Right lobe of liver (tissue), 6 donors: ENCODE results near the gene SLC26A3. TPM values are rescaled to one million over a fixed set of nuclear protein-coding genes. Genes with fewer than 3 reads are reported as not detected.

Experiments
- ATAC-seq, 4 donors: fragments of 200-7000 bp; cut with Tn5 transposase; one replicate each; pipeline ENCODE4 v1.9.1; 2020; ENCODE audit warnings: mild to moderate bottlenecking in 4 of 4, moderate library complexity in 4 of 4
- DNase-seq, 3 donors: peaks; one replicate each; pipeline ENCODE4 v3.0.0-alpha.2; 2020
- H3K27ac ChIP-seq, 3 donors: fragments of 200-600 bp; one replicate each; pipeline ENCODE4 v1.8.0; 2022
- H3K27me3 ChIP-seq, 2 donors: fragments of 200-600 bp; one replicate each; pipeline ENCODE4 v1.8.0; 2022
- H3K36me3 ChIP-seq, 4 donors: fragments of 200-600 bp; sonication (generic) in 1 of 4; one replicate each; pipeline versions ENCODE4 v1.5.1 to v1.8.0; 2017 to 2022; ENCODE audit warnings: control low read depth in 1 of 4
- H3K4me1 ChIP-seq, 4 donors: fragments of 200-600 bp; sonication (generic) in 1 of 4; one replicate each; pipeline versions ENCODE4 v1.5.1 to v1.8.0; 2017 to 2022; ENCODE audit warnings: control low read depth in 1 of 4
- H3K4me3 ChIP-seq, 3 donors: fragments of 200-600 bp; one replicate each; pipeline ENCODE4 v1.8.0; 2022
- H3K9me3 ChIP-seq, 4 donors: fragments of 200-600 bp; sonication (generic) in 1 of 4; one replicate each; pipeline versions ENCODE4 v1.5.1 to v1.8.0; 2017 to 2022; ENCODE audit warnings: control low read depth in 1 of 4
- POLR2A ChIP-seq: fragments of 450-650 bp; IDR thresholded peaks from one replicate; pipeline ENCODE4 v1.6.1; 2017; ENCODE audit warnings: antibody characterized with exemption, mild to moderate bottlenecking
- WGBS: methylation state at CpG from one replicate; pipeline ENCODE4 v1.1.6; 2018; ENCODE audit warnings: low coverage, low lambda C conversion rate; ENCODE audit not compliant: insufficient coverage; ENCODE audit errors: missing lambda C conversion rate; 5-methylcytosine and 5-hydroxymethylcytosine counted together
- intact Hi-C, 2 donors: fragments of 100-400 bp; cut with DNase I; formaldehyde crosslinking; loops; one replicate each; pipeline versions ENCODE4 v1.11.2 to v1.14.1; 2022
- total RNA-seq, 6 experiments: library from RNA; depleted of rRNA in 2 of 6; stranded (reverse); fragments of >200 nt in 2 of 6; fragmentation: NEBNext Ultra II Directional in 3 of 6; extraction: Animal tissue kit (Norgen Biotek cat#: 25700) in 3 of 6; gene quantifications; one replicate each; pipeline versions ENCODE4 v1.1.0 to v1.2.4, GENCODE V29; 2016 to 2023
- TF ChIP-seq, protein P1 (sequence below), 4 donors: fragments of 200-600 bp in 3 of 4; fragments of 450-650 bp in 1 of 4; IDR thresholded peaks; one replicate each; pipeline versions ENCODE4 v1.5.1 to v1.8.0; 2016 to 2022; ENCODE audit warnings: antibody characterized with exemption in 4 of 4, mild to moderate bottlenecking in 2 of 4
- donor health status: DM: no; HTN: yes; CAD: no.
- donor health status: DM: no; HTN: no; CAD: no.
- donor health status: DM: no; HTN: no; CAD: no.
- donor health status: DM: no; HTN: yes; CAD: no.
- donor health status: DM: no; HTN: yes; CAD: no.

The SLC26A3 gene
- total RNA-seq, 6 experiments from 2014 or later: 0.15 to 2.8 (median 1.5) TPM; not detected in 2

DNA sequence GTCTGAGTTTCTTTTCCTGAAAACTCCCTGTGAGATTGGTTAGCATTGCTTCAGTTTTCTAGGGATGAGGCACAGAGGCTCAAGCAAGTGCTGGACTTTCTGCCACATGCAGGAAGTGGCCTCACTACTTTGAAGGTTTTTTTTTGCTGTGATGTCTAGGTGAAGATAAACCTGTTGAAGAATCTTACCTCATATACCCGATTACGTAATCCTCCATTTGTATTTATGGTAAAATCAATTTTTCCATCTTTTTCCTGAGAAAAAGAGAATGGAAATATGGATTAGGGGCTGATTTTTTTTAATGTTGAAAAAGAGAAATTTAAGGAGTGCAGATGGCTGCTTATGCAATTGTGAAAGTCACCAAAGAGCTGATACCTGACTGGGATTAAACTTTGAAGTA lies 35.6 kb downstream of the SLC26A3 start:
- Histone ChIP-seq H3K9me3 (no peaks in the 10 kb centered on the region), H3K27me3 (no peaks in the 10 kb centered on the region), H3K36me3 (no peaks in the 10 kb centered on the region), H3K4me3 (no peak overlapping the region), H3K4me1 (no peaks in the 10 kb centered on the region), H3K27ac (no peak overlapping the region)
- ATAC-seq (no peak), DNase-seq (no peak)
- intact Hi-C loops: no loop called here
- TF ChIP-seq POLR2A: no peak
- TF ChIP-seq, protein P1, sequence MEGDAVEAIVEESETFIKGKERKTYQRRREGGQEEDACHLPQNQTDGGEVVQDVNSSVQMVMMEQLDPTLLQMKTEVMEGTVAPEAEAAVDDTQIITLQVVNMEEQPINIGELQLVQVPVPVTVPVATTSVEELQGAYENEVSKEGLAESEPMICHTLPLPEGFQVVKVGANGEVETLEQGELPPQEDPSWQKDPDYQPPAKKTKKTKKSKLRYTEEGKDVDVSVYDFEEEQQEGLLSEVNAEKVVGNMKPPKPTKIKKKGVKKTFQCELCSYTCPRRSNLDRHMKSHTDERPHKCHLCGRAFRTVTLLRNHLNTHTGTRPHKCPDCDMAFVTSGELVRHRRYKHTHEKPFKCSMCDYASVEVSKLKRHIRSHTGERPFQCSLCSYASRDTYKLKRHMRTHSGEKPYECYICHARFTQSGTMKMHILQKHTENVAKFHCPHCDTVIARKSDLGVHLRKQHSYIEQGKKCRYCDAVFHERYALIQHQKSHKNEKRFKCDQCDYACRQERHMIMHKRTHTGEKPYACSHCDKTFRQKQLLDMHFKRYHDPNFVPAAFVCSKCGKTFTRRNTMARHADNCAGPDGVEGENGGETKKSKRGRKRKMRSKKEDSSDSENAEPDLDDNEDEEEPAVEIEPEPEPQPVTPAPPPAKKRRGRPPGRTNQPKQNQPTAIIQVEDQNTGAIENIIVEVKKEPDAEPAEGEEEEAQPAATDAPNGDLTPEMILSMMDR (IDR thresholded peaks at IDR 0.05): no peak
- 88% methylated on average over 2 of the region's 2 CpGs for WGBS

DNA sequence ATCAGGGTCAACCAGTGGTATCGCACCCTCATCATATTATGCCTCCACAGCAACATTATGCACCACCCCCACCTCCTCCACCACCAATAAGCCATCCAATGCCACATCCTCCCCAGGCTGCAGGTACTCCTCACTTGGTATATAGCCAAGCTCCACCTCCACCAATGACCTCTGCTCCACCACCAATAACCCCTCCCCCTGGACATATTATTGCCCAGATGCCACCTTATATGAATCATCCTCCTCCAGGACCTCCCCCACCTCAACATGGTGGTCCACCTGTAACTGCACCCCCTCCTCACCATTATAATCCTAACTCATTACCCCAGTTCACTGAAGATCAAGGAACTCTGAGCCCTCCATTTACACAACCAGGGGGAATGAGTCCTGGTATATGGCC lies 44.4 kb downstream of the SLC26A3 start:
- Histone ChIP-seq H3K4me1 (no peaks in the 10 kb centered on the region), H3K27ac (no peak overlapping the region), H3K27me3 (no peaks in the 10 kb centered on the region), H3K4me3 (no peak overlapping the region), H3K9me3 (no peaks in the 10 kb centered on the region), H3K36me3 (peaks cover 0 to 63% (median 18%) of the 10 kb centered on the region in 4 donors)
- DNase-seq (no peak), ATAC-seq (peak in 2 of 4 donors; percentile 18 to 31)
- WGBS: 100% methylated on average over 1 of the region's 1 CpG
- no peak for TF ChIP-seq POLR2A
- TF ChIP-seq, protein P1 (IDR thresholded peaks at IDR 0.05): no peak
- intact Hi-C loops: no loop called here

DNA sequence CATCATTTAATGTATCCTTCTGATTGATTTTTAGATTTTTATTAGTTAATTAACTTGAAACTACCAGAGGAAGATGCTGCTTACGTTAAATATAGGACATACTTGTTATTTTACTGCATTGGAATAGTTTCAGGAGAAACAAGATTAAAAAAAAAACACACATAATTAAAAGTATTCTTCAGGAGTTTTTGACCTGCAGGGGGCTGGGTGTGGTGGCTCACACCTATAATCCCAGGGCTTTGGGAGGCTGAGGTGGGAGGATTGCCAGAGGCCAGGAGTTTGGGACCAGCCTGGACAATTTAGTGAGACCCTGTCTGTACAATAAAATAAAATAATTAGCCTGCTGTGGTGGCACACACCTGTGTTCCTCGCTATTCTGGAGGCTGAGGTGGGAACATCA lies 48.4 kb downstream of the SLC26A3 start:
- no peak for DNase-seq
- WGBS: 83% methylated on average over 2 of the region's 2 CpGs
- no peaks in the 10 kb centered on the region for H3K4me1 ChIP-seq

DNA sequence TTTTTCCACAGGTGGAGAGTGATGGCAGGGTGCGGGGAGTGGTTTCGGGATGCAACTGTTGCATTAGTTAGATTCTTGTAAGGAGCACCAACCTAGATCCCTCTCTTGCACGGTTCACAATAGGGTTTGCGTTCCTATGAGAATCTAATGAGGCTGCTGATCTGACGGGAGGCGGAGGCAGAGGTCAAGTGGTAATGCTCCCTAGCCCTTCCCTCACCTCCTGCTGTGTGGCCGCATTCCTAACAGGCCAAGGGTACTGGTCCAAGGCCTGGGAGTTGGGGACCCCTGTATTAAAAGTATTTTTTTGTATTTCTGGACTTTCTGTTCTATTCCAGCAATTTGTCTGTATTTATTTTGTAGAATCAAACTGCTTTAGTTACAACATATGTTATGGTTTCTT lies 51.9 kb downstream of the SLC26A3 start:
- intact Hi-C loops: no loop called here
- WGBS: 87% methylated on average over 3 of the region's 7 CpGs

More for the DNA sequence above, 48.4 kb downstream of the SLC26A3 start:
- TF ChIP-seq, protein P1 (IDR thresholded peaks at IDR 0.05): peak in 3 of 4 donors; percentile 7 to 19 (median 14)
- no peak for TF ChIP-seq POLR2A
- H3K27me3 ChIP-seq: no peaks in the 10 kb centered on the region
- no peak overlapping the region for H3K27ac ChIP-seq
- H3K36me3 ChIP-seq: peaks cover 0 to 87% (median 26%) of the 10 kb centered on the region in 4 donors
- no peak for ATAC-seq
- intact Hi-C loops: no loop called here
- H3K4me3 ChIP-seq: no peak overlapping the region
- H3K9me3 ChIP-seq: no peaks in the 10 kb centered on the region

More for the DNA sequence above, 51.9 kb downstream of the SLC26A3 start:
- ATAC-seq: no peak
- TF ChIP-seq, protein P1 (IDR thresholded peaks at IDR 0.05): no peak
- TF ChIP-seq POLR2A: no peak
- Histone ChIP-seq H3K9me3 (no peaks in the 10 kb centered on the region), H3K4me1 (no peaks in the 10 kb centered on the region), H3K27me3 (no peaks in the 10 kb centered on the region), H3K27ac (no peak overlapping the region), H3K4me3 (no peak overlapping the region), H3K36me3 (peaks cover 0 to 66% (median 20%) of the 10 kb centered on the region in 4 donors)
- no peak for DNase-seq
